Colon (tissue), 2 donors: ENCODE data around the gene ITSN2.

Experiments
- FAIRE-seq: peaks from 2 replicates; lab custom pipeline; 2012; peaks lifted over from hg19 to GRCh38; lab: Jason Lieb, UNC
- donor health status: control.
- donor health status: control.

The ITSN2 gene

DNA sequence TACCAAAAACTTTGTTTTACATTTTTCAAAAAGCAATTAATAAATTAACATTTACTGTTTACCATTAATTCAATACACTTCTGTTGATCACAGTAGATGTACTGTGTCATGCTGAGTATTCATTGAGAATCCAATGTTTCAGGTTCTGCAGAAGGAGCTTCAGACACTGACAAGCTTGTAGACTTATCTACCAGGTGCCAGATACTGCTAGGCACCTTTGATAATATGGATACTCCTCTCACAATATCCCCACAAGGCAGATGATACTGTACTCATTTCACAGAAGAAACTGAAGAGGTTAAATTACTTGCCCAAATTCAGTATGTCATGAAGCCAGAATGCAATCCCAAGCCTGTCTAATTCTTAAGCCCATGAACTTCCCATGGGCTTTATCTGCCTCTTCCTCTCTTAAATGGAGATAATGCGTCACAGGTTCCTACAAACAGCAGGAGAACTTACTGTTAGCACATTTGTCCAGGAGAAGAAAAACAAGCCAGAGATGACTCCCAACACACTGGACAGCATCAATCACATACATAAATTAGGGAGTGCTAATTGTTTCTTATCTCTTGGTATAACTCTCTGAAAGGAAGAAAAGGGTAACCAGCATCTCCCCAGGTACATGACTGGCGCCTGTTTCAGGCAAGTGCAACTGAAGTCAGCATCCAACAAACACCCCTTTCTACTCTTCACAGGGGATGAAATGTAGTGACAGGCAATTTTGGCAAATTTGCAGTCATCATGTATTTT lies 27.4 kb downstream of the ITSN2 start:
- FAIRE-seq, result no peak

DNA sequence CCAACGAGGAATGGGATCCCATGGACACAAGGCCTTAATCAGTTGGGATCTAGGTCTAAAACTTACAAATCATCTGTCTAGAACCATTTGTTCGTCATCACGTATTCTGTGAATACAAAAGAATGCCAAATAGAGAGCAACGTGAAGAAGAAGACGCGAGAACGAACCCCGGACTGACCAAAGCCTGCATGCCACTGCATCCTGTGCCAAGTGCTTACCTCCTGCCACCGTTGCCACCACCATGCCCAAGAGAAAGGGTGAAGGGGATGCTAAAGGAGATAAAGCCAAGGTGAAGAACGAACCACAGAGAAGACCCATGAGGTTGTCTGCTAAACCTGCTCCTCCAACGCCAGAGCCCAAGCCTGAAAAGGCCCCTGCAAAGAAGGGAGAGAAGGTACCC lies 30.2 kb downstream of the ITSN2 start:
- FAIRE-seq, result no peak

DNA sequence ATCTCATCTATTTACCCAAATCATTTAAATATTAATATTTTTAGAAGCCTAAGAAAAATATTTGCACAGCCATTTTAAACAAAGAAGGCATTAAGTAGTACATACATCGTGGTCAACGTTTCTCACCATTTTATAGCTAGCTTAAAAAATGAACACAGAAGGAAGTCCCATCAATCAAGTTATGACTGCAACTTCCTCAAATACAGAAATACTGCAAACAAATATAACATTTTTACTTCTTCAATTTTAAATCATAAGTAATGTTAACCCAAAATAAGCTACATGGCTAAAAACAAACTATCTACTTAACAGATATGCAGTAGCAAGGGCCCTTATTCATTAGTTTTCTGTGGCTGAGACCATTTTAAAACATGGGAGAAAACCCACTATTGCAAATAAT lies 30.6 kb downstream of the ITSN2 start:
- no peak for FAIRE-seq

DNA sequence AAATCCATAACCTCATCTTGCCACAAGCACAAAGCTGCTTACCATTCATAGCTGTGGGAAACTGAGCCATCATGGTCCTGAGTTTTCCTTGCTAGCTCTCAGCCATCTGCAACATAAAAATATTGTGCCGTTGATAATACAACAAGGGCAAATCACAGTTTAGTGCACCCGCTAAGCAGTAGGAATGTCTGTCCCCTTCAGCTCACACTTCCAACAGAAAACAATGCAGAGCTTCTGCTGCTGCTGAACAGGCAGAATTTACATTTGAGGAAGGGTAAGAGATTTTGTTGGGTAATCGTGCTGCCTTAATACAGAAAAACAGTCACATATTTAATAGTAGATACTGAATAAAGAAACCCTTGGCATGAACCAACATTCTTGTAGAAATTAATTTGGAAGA lies 32.3 kb downstream of the ITSN2 start:
- no peak for FAIRE-seq

DNA sequence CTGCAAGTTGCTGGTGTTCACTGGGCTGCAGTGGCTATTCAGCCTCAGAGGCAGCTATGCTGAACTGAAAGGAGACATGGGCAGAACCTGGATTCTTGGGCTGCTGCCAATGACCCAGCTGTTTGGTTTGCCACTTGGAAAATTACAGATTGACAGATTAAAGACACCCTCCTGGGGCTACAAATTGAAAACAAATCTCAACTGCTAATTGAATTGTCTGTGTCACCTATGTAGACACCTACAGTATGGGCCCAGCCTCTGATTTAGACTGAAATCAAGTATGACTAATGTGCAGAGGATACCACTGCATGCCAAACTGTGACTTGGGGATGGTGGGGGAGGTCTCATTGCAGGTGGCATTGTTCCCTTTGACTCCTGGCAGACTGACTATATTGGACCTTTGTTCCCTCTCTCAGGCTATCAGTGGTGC lies 42.8 kb downstream of the ITSN2 start:
- no peak for FAIRE-seq

DNA sequence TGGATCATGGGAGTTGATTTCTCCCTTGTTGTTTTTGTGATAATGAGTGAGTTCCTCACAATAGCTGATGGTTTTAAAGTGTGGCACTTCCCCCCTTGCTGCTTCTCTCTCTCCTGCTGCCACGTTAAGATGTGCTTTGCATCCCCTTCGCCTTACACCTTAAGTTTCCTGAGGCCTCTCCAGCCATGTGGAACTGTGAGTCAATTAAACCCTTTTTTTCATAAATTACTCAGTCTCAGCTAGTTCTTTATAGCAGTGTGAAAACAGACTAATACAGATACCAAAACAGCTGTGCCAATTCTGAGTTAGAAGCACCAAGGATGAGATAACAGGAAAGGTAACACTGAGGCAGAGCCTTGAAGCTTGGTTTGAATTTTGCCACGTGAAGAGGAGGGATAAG lies 44.7 kb downstream of the ITSN2 start:
- FAIRE-seq, result no peak

DNA sequence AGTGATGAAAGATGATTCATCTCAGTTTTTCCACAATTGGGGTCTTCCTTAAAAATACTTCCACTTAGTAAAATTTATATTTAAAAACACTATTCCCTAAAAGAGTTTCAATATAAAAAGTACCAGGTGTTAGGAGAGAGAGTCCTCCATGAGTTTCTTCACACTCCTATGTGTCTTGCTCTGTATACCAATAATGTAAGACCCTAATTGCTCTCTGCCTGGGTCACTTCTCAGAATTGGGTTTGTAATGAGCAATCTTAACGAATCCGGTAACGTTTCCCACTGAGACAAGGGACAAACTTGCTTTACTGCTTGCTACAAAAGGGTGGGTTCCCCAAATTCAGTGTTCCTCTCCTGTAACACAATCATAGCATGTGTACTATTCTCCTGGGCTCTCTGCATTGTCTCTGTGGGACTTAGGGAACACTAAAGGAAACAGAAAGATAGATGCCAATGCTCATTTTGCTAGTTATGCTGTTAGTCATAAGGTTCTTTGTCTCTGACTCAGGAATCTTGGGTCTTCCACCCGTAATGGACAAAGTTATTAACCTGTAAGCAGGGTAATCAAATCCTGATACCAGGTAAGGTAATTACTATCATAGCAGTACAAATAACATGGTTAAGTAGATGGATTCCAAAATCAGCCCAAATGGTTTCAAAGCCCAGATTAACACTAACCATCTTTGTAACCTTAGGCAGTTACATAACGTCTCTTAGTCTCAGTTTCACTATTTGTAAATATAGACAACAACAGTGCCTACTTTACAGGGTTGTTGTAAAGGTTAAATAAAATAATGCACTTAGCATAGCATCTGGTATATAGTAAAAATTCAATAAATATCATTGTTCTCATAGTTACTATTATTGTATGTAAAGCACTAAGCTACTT lies 46.3 kb downstream of the ITSN2 start:
- FAIRE-seq, result no peak

DNA sequence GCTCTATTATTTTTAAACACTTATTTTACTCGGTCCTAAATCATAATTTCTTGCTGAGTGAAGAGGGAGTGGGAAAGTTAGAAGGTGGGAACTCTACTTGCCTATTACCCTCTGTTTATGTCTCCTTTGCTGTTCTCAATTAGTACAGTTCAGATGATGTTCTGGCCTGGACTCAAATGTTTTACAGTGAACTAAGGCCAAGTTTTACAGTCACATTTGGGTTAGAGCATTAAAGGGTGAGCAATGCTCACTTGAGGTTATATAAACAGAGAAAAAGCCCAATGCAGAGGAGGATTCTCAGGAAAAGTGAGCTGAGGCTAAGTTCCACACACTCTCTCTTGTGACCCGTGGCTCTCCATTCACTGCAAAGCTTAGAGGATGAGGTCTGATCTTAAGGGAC lies 52.4 kb downstream of the ITSN2 start:
- no peak for FAIRE-seq

DNA sequence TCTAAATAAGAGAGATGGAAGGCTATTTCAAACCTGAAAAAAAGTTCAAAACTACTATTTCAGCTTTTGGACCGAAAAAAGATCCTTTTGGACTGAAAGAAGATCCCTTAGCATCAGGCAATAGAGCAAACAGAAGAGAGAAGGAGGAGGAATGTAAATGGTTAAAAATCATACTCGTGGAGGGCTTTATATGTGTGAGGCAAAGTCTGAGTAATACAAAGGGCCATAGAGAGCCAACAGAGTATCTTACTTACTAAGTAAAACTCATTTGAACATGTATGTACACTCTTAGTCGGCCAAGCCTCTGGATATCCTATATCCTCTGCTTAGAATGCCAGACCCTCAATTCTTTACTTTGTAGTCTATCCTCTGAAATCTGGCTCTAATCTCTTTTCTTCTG lies 55.7 kb downstream of the ITSN2 start:
- no peak for FAIRE-seq

DNA sequence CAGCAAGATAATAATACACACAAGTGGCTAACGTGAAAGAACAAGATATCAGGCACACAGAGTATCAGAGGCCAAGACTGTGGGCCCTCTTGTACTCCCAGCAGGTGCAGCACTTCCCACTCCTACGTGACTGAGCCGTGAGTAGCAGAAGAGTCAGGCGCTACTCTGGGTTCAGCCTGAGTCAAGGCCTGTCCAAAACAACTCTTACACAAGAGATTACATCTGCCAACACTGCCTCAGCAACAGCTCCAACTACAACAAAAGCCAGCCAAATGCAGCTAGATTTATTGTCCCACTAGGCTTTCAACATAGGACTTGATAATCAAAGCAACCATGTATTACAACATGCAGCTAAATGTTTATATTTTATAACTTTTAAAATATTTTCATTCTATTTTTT lies 56.2 kb downstream of the ITSN2 start:
- FAIRE-seq, result no peak

DNA sequence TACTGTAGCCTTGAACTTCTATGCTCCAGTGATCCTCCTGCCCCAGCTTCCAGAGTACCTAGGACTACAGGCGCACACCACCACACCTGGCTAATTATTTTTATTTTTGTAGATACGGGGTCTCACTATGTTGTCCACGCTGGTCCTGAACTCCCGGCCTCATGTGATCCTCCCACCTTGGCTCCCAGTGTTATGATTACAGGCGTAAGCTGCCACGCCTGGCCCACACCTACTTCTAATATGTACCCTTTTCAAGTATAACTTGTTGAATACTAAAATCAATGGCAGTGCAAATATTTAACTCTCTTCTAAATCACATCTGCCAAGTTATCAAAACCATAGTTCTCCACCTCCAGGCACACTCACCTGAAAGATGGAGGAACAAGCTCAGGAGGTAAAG lies 58.7 kb downstream of the ITSN2 start:
- no peak for FAIRE-seq

DNA sequence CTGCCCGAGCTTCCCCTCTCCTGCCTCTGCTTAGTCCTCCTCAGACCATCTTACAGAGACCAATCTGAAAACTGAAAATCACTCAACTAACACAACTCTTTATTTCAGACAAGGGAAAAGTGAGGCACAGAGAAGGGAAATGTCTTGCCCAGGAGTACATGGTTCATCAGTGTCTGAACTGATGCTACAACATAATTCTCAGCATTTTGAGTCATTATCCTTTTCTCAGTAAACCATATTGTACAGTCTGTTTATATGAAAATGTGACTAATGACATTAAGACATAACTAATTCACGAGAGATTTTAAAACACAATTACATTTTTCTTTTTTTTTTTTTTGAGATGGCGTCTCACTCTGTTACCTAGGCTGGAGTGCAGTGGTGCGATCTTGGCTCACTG lies 62.7 kb downstream of the ITSN2 start:
- FAIRE-seq, result no peak

DNA sequence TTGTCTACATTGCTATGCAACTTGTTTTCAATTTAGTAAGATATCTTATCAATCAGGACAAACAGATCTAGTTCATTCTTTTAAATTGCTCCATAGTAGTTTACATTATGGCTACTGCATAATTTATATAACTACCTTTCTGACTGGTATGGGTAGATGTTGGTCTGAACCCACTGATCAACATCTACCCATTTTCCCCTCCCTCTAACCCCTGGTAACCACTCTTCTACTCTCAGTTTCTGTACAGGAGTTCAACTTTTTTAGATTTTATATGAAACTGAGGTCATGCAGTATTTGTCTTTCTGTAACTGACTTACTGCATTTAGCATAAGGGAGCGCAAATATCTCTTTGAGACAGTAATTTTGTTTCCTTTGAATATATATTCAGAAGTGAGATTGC lies 73.2 kb downstream of the ITSN2 start:
- FAIRE-seq, result no peak

DNA sequence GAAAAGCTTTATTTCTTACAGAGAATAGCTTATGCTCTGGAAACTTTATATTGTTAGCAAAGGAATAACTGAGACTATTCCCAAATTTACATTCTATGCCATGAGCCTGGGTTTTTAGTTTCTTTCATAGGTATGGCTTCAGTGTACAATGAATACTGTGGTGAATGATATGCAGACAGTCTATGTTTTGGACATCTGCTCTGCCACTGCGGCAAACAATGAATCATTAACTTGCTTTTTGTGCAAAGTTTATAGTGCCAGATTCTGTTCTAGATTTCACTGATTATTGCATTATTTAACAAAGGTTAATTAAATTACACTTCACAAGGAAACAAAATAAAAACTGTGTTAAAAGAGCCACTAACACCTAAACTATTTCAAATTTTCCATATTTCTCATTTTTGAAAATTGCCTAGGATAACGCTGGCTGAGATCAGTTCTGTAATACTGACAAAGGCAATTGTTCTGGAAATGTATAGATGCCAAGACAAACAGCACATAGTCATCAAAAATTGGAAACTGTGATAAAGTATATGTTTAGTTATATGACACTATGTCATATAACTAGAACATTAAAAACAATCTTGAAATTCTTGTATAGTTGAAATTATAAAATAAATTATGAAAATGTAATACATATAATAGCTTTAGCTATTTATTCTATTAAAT lies 74.7 kb downstream of the ITSN2 start:
- no peak for FAIRE-seq

DNA sequence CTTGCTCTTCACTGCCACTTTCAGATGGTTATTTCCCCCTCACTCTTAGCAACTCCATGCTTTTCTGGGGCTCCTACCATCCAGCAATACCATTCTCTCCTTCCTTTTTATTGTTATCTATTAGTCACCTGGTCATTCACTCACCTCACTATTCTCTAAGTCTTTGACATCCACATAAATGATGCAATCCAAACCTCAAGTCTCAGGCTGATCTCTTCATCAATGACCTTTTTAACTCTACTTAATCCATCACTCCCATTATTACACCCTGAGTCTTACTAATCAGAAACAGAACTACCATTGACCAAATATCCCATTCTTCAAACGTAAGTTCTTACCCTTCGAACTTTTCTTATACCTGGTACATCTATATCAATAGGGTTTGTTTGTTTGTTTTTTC lies 79.7 kb downstream of the ITSN2 start:
- no peak for FAIRE-seq

DNA sequence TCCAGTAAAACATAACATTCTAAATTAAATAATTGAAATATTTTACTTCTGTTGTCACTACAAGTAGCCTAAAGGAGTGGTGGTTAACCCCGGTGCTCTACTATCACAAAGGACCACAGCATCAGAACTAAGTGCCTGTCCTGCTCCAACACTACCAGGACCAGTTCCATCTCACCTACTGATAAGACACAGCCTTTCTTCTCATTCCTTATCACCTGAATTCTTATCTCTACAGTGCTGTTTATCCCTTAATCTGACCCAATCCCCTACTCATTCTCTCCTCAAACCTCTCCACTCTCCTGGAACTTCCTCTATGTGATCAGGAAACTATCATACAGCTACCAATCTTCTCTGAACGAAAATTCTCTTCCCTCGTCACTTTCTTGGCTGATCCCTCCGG lies 80.2 kb downstream of the ITSN2 start:
- no peak for FAIRE-seq

DNA sequence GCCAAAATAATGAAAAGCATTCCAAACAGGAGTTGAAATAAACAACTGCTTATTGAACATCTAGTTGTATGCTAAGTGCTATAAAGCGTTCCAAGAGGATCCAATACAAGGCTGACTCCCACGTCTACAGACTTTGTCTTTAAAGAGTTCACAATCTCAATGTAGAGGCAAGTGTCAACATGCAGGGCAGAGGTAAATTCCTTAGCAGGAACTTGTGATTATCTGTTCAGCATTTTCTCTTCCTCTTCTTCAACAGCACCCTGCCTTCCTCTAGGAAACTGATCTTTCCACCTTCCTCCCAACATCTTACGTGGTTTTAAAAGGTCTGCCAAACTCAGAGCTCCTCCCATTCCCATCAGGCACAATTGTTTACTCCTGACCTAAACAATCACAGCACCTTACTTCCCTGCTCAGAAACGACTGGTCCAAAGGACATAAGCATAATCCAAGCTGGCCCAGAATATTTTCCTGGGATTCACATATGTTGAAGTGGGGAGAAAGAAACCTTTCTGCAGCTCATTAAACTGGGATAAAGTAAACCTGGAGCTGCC lies 83.9 kb downstream of the ITSN2 start:
- no peak for FAIRE-seq

DNA sequence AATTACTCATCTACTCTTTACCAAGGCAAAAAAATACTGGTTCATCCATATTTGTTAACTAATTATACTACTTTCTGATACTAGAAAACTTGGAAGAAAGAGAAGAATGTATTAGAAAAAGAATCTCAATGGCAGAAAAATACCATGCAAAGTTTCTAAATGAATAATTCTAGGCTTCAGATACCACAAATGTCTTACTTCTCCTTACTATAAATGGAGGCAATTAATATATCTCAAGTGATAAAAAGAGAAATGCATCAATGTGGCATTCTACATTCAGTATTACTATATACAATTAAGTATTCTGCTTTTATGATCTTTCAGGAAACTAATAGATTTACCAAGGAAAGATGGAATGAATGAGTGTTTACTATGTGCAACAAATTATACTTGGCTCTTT lies 85.5 kb downstream of the ITSN2 start:
- no peak for FAIRE-seq

DNA sequence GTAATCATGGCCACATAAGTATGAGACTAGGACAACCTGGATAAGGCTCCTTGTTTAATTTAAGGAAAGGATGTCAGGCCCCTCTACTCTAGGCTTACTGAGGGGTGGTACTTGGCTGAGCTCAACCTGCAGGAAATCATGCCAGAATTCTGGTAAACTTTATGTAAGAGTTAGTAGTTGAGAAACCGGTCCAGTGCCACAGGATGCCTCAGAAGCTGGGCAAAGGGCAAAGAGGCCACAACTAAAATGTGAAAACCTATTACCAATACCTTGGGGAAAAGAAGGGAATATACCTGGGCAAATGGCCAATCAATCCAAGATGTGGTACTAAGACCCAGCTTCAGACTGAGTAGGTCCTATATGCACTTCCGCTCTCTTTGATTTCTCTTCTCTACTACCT lies 86.7 kb downstream of the ITSN2 start:
- FAIRE-seq, result no peak

DNA sequence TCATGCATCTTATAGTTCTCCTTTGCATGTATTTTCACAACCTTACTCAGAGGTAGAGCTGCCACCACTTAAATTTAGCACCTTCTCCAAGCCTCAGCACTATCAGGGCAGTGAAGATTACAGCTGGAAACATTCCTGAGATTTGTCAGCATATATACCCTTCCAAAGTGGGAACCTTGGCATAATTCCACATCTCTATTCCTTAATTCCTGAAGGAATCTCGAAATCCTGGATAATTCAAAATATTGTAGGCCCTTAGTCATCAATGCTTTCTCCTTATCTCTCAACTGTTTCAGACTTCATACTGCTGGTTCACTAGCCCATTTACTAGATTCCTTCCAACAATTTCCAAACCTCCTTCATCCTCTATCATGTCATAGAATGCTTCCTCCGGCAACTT lies 87.4 kb downstream of the ITSN2 start:
- no peak for FAIRE-seq

DNA sequence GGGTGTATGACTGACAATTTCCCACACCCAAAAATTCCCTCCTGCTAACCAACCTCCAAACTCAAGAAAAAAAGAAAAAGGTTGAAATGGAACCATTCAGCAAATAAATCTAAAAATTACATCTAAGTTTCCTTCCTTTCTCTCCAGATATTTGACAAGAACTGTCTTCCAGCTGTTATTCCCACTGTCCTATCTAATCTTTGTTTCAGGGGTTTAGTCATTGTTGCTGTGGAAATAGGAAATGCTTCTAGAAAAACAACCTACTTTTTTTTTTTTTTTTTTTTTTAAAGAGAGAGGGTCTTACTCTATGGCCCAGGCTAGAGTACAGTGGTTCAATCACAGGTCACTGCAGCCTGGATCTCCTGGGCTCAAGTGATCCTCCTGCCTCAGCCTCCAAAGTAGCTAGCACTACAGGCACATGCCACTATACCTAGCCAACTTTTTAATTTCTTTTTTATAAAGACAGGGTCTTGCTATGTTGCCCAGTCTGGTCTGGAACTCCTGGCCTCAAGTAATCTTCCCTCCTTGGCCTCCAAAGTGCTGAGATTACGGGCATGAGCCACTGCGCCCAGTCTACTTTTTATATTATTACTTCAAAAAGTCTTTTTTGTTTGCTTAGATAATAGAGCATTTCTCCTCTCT lies 88.1 kb downstream of the ITSN2 start:
- no peak for FAIRE-seq

DNA sequence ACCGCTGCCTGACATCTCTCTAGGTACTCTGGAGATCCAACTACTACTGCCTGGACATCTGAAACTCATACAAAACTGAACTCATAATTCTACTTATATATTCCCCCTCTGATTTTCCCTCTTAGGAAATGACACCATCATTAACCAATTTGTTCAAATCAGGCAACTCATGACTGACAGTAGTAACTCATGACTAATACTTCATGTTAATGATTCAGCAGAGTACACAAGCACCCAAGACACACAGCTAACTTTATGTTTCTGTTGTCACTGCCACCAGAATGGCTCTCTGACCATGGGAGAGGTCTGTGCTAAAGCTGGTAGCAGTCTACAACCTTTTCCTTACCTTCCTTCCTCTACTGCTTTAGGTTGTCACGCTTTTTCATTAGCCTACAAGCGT lies 91.1 kb downstream of the ITSN2 start:
- FAIRE-seq, result no peak
